Spinal cord (tissue), 10 donors: ENCODE results near the gene LFNG. TPM values are rescaled to one million over a fixed set of nuclear protein-coding genes. Genes with fewer than 3 reads are reported as not detected.

Experiments used
- DNase-seq, 6 donors: peaks; one replicate each; pipeline versions ENCODE4 v3.0.0 to v3.0.0-alpha.2; 2013 to 2015; ENCODE audit warnings: low spot score in 6 of 6, low read depth in 4 of 6
- H3K27ac ChIP-seq: one replicate; pipeline ENCODE4 v1.5.1; 2013; ENCODE audit warnings: low read depth, low read length, control low read depth
- H3K27me3 ChIP-seq: one replicate; pipeline ENCODE4 v1.6.1; 2013; ENCODE audit warnings: low read length; ENCODE audit not compliant: control insufficient read depth, insufficient read depth
- H3K36me3 ChIP-seq: one replicate; pipeline ENCODE4 v1.6.1; 2013; ENCODE audit warnings: low read length; ENCODE audit not compliant: control insufficient read depth, insufficient read depth
- H3K4me1 ChIP-seq: one replicate; pipeline ENCODE4 v1.6.1; 2013; ENCODE audit warnings: low read length; ENCODE audit not compliant: control insufficient read depth, insufficient read depth
- H3K4me3 ChIP-seq: one replicate; pipeline ENCODE4 v1.5.1; 2013; ENCODE audit warnings: low read depth, low read length, control low read depth
- H3K9me3 ChIP-seq: one replicate; pipeline ENCODE4 v1.6.1; 2013; ENCODE audit warnings: low read length; ENCODE audit not compliant: control insufficient read depth, insufficient read depth
- WGBS: methylation state at CpG from one replicate; pipeline ENCODE4 v1.1.5; 2013; ENCODE audit warnings: missing lambda C conversion rate; ENCODE audit not compliant: insufficient coverage; 5-methylcytosine and 5-hydroxymethylcytosine counted together
- polyA plus RNA-seq, 2 donors: library from polyadenylated mRNA; unstranded; fragments of 120-200 nt; gene quantifications; one replicate each; pipeline ENCODE4 v1.2.1, GENCODE V29; 2013; ENCODE audit not compliant: insufficient read length in 2 of 2
- total RNA-seq, 2 donors: library from RNA; depleted of rRNA in 1 of 2; stranded (reverse); fragments of 120-200 nt in 1 of 2; fragments of >200 nt in 1 of 2; gene quantifications; one replicate each; pipeline versions ENCODE4 v1.2.3 to v1.2.4, GENCODE V29; 2013 to 2014
- donor health status: healthy.

Gene LFNG
- total and polyA plus RNA-seq, 4 donors = 16.7 to 47.0 (median 35.3) TPM

GRCh38 chr7:2514473-2515423, 4.8 kb upstream of the LFNG start:
- WGBS = 85% methylated on average over 8 of the region's 9 CpGs
- no peaks in the 10 kb centered on the region for H3K36me3 ChIP-seq
- peaks cover 9% of the 10 kb centered on the region for H3K27me3 ChIP-seq
- no peak overlapping the region for H3K4me3 ChIP-seq
- H3K27ac ChIP-seq = no peak overlapping the region
- no peak for DNase-seq
- no peaks in the 10 kb centered on the region for H3K9me3 ChIP-seq
- H3K4me1 ChIP-seq = peaks cover 64% of the 10 kb centered on the region

DNA sequence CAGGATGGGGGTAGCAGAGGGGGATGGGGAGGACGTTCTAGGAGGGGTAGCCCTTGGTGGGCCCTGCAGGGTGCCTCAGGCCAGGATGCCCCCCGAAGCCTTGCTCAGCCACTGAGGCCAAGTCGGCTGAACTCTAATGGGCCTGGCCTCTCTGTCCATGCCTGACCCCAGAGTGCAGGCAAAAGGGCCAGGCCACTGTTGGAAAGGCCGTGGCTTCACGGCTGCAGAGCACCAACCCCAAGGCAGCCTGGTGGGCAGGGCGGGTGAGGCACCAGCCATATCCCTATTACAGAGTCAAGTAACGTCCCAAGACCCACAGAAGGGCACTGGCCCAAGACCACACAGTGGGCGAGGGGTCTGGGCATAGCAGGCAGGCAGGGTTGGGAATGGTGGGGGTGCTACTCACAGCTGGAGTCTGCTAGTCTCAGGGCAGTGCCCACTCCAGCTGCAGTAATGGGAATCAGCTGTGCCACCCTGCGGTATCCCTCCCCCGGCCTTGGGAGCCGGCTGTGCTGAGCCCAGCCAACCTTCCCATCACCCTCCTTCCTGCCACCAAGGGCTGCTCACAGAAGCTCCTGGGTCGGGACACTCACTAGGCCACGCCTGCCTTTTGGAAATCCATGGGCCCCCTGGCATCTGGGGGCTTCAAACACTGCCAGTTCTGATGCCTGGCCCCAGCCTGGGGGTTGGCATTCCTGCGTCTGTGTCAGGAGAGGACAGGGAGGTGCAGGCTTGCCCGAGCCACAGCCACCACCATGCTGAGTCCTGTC, 4.0 kb upstream of the LFNG start:
- H3K4me3 ChIP-seq = no peak overlapping the region
- H3K36me3 ChIP-seq = peaks cover 2% of the 10 kb centered on the region
- H3K9me3 ChIP-seq = no peaks in the 10 kb centered on the region
- WGBS = 81% methylated on average over 14 of the region's 15 CpGs
- H3K27me3 ChIP-seq = peaks cover 14% of the 10 kb centered on the region
- H3K4me1 ChIP-seq = peaks cover 65% of the 10 kb centered on the region
- DNase-seq = no peak
- H3K27ac ChIP-seq = no peak overlapping the region

DNA sequence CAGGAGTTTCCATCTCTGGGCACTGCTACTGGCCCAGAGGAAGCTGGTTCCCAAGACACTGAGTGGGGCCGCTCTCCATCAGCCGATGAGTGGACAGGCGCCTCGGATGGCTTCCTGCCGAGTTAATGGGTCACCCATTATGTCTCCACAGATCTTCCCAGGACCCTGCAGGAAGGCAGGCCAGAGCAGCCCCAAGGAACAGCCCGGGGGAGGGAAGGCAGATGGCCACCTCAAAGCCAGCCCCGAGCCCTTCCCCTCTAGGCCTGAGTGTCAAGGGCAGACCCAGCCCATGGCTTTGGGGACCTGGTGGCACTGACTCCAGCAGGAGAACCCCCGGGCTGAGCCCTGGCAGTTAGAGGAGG, 3.4 kb upstream of the LFNG start:
- no peak overlapping the region for H3K27ac ChIP-seq
- H3K4me3 ChIP-seq = no peak overlapping the region
- DNase-seq = no peak
- no peaks in the 10 kb centered on the region for H3K9me3 ChIP-seq
- H3K27me3 ChIP-seq = peaks cover 19% of the 10 kb centered on the region
- WGBS = 56% methylated on average over 8 of the region's 8 CpGs
- H3K4me1 ChIP-seq = peaks cover 65% of the 10 kb centered on the region
- peaks cover 2% of the 10 kb centered on the region for H3K36me3 ChIP-seq

- 32% methylated on average over 7 of the region's 8 CpGs for WGBS
- Histone ChIP-seq H3K4me3 (no peak overlapping the region), H3K4me1 (peaks cover 65% of the 10 kb centered on the region), H3K27me3 (peaks cover 28% of the 10 kb centered on the region), H3K27ac (no peak overlapping the region), H3K36me3 (peaks cover 2% of the 10 kb centered on the region), H3K9me3 (no peaks in the 10 kb centered on the region)
- no peak for DNase-seq
Measured at GRCh38 chr7:2517026-2517425, 2.5 kb upstream of the LFNG start.

DNA sequence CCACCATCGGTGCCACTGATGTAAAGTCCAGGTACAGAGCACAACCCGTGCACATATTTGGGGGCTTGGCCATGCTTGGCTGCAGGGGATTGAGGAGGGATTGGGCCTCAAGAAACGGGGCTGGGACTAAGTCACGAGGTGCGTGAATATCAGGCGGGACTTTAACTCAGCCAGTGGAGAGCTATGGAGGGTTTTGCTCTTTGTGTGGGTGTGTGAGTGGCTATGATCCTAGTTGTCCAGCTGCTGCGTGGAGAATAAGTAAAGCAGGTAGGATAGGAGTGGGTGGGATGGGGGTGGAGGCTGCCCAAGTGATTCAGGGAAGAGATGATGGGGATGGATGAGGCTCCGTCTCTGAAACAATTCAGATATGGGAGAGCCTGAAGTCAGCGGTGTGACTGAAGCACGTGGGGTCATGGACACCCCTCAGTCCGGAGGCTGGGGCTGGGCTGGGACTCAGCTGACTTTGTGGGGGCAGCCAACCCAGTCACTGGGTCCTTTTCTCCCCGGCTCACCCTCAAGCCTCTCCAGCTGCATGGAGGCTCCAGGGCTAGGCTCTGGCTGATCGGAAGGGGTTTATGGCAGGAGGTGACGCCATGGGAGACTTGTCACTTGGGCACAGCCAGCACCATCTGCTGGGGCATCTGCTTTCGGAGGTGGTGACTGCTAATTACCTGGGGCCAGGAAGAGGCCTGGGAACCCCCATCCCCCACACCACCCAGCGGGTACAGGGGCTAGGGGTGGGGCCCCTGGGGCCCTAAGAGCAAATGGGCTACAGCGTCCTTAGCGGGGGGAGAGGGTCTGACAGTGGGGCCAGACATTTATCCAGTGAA, 1.7 kb upstream of the LFNG start:
- Histone ChIP-seq H3K27ac (no peak overlapping the region), H3K27me3 (peaks cover 35% of the 10 kb centered on the region), H3K36me3 (peaks cover 6% of the 10 kb centered on the region), H3K4me3 (no peak overlapping the region), H3K4me1 (peaks cover 69% of the 10 kb centered on the region), H3K9me3 (no peaks in the 10 kb centered on the region)
- DNase-seq = no peak
- 62% methylated on average over 12 of the region's 18 CpGs for WGBS

- Histone ChIP-seq H3K4me3 (peak overlapping the region; percentile 33), H3K9me3 (no peaks in the 10 kb centered on the region), H3K27ac (no peak overlapping the region), H3K4me1 (peaks cover 77% of the 10 kb centered on the region), H3K27me3 (peaks cover 35% of the 10 kb centered on the region), H3K36me3 (peaks cover 10% of the 10 kb centered on the region)
- DNase-seq = no peak
- WGBS = 14% methylated on average over 41 of the region's 41 CpGs
Measured at GRCh38 chr7:2518737-2519118, 846 bp upstream of the LFNG start.

- H3K4me1 ChIP-seq = peaks cover 91% of the 10 kb centered on the region
- H3K36me3 ChIP-seq = peaks cover 22% of the 10 kb centered on the region
- DNase-seq = no peak
- H3K9me3 ChIP-seq = no peaks in the 10 kb centered on the region
- H3K4me3 ChIP-seq = peak overlapping the region; percentile 65
- WGBS = 1% methylated on average over 34 of the region's 37 CpGs
- H3K27me3 ChIP-seq = peaks cover 35% of the 10 kb centered on the region
- peak overlapping the region; percentile 52 for H3K27ac ChIP-seq
Measured at GRCh38 chr7:2520131-2520760, 672 bp downstream of the LFNG start.

DNA sequence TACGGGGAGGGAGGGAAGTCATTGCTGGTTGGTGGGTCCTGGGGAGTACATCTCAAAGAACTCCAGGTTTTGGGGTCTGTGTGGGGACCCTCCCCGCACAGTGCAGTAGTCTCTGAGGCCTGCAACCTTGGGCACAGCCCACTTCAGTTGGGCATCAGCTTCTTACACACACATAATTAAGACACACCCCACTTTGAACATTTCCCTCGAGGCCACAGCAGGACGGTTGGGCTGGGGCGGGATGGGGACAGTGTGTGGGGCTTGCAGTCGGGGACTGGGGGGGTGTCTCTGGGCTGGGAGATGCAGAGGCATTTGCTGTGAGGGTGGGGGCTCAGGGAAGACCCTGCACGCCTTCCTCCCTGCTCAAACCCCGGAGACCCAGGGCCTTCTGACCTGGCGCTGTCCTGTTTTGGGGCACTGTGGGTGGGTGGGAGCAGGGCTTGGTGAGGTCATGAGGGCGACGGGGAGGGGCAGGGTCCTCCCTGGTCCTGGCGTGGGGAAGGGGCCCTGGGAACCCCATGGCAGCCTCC, 1.3 kb downstream of the LFNG start:
- Histone ChIP-seq H3K27me3 (peaks cover 35% of the 10 kb centered on the region), H3K4me3 (peak overlapping the region; percentile 65), H3K36me3 (peaks cover 27% of the 10 kb centered on the region), H3K4me1 (peaks cover 91% of the 10 kb centered on the region), H3K27ac (peak overlapping the region; percentile 58), H3K9me3 (no peaks in the 10 kb centered on the region)
- DNase-seq = no peak
- WGBS = 15% methylated on average over 7 of the region's 12 CpGs

DNA sequence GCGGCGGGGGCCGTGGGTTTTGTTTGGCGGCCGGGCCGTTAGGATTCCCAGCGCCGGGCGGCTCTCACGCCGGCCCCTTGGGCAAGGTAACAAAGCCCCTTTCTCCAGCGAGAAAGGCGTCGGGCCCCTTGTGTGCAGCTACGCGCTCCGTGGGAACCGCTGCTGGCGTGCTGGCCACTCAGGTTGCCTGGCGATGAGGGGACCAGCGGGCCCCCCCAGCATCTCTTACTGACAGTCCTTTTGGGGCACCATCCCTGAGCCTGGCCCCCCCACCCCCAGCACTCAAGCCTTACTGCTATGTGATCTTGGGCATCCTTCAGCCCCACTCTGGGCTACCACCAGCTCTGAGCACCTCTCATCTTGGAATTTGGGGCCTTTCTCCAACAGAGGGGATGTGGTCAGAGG, 1.8 kb downstream of the LFNG start:
- H3K27ac ChIP-seq = peak overlapping the region; percentile 58
- H3K36me3 ChIP-seq = peaks cover 33% of the 10 kb centered on the region
- WGBS = 5% methylated on average over 21 of the region's 21 CpGs
- H3K9me3 ChIP-seq = no peaks in the 10 kb centered on the region
- H3K4me1 ChIP-seq = peaks cover 91% of the 10 kb centered on the region
- H3K4me3 ChIP-seq = peak overlapping the region; percentile 65
- DNase-seq = peak in 1 of 6 donors; percentile 38
- H3K27me3 ChIP-seq = peaks cover 35% of the 10 kb centered on the region
